Dermis microvascular lymphatic vessel endothelial cell (primary cell): ENCODE results near the gene TRAPPC10. TPM values are rescaled to one million over a fixed set of nuclear protein-coding genes. Genes with fewer than 3 reads are reported as not detected.
"Not testable (repeated sequence)": the region's sequence is repeated elsewhere in the genome, so short reads cannot be mapped to it uniquely, and the experiment has no call there.

ENCODE experiments used
- DNase-seq, 2 donors: peaks; one replicate each; pipeline versions ENCODE4 v3.0.0 to v3.0.0-alpha.2; 2010; ENCODE audit warnings: low read depth in 2 of 2
- total RNA-seq: library from RNA; depleted of rRNA; stranded (reverse); fragments of >200 nt; gene quantifications from 2 replicates; pipeline ENCODE4 v1.2.1, GENCODE V29; 2014

TRAPPC10 gene
- total RNA-seq, 1 donor from 2014 or later: 16.7 TPM

DNA sequence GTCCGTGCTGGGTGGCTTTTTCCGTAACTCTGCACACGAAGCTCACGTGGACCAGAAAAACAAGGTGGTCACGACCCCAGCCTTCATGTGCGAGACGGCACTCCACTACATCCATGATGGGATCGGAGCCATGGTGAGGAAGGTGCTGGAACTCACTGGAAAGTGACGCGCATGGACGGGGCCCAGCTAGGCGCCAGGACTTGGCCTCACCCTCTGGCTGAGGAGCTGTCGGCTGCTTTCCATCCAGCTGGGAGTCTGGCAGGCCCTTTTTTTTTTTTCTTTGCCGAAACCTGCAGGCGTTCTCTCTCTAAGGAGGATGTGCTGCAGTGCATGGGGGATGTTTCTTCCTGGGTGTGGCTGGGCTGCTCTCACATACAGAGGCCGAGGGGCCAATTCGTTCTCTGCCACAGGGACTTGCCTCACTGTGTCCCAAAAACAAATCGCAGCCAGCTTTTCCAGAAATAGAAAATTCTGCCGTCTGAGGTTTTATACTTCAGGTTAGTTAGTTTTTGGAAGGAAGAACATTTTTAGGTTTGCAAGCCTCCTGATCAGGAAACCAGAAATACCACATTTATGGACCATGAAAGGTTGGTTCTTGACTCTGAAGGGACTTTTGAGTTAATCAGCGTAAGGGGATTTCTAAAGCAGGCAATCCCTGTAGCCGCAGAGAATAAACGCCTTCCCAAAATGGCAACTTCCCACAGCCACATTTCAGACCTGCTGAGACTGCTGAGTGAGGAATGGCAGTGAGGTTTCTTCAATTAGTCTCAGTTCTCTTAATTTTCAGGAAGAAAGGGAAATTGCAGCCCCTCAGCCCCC is 132.9 kb downstream of the TRAPPC10 start:
- DNase-seq: not testable (repeated sequence)

GRCh38 chr21:44145616-44146015 is 133.5 kb downstream of the TRAPPC10 start:
- DNase-seq: not testable (repeated sequence)

- DNase-seq: not testable (repeated sequence)
These were observed 135.0 kb downstream of the TRAPPC10 start for GRCh38 chr21:44147108-44147507.

GRCh38 chr21:44150255-44150654 is 138.1 kb downstream of the TRAPPC10 start:
- not testable (repeated sequence) for DNase-seq

GRCh38 chr21:44153214-44153888 is 141.2 kb downstream of the TRAPPC10 start:
- DNase-seq: not testable (repeated sequence)

DNA sequence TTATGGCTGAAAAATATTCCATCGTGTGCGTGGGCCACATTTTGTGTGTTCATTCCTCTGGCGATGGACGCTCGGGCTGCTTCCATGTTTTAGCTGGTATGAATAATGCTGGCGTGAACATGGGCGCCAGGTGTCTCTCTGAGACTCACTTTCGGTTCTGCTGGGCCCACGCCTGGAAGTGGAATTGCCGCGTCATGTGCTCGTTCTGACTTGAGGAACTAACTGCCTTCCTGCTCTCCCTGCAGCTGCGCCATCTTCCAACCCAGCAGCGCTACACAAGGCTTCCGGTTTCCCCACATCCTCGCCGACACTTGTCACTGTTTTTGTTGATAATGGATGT is 141.8 kb downstream of the TRAPPC10 start:
- DNase-seq: not testable (repeated sequence)

DNA sequence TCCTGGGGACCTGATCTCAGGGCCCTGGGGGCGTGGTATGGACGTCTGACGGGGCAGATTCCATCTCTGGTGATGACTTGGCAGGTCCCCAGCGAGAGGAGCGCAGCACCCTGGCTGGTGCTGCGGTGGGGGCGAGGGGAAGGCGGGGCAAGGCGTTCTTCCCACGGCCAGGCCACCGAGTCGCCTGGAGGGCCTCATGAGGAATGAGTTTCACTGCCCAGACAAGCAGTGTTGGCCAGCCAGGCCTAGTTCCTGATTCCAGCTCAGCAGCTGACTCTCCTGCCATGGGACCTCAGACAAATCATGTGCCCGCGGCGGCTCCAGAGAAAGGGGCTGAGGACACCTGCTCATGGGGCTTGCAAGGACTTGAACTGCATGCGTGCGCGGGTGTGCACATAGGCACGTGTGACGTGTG is 142.7 kb downstream of the TRAPPC10 start:
- not testable (repeated sequence) for DNase-seq

GRCh38 chr21:44155231-44155993 is 143.3 kb downstream of the TRAPPC10 start:
- DNase-seq: not testable (repeated sequence)

- DNase-seq: not testable (repeated sequence)
These were observed 143.9 kb downstream of the TRAPPC10 start for GRCh38 chr21:44155994-44156380.

Other genes with a start within 250 kb of the TRAPPC10 start
- gene CSTB, start 236.0 kb upstream of the TRAPPC10 start, total RNA-seq: 15.4 and 17.6 TPM in 2 replicates
- 12.6 and 15.6 TPM in 2 replicates for gene RRP1, start 222.7 kb upstream of the TRAPPC10 start, total RNA-seq
- 34.4 and 46.8 TPM in 2 replicates for gene AGPAT3, start 147.1 kb upstream of the TRAPPC10 start, total RNA-seq
- 8.5 and 13.1 TPM in 2 replicates for gene PWP2, start 95.1 kb downstream of the TRAPPC10 start, total RNA-seq
- gene GATD3, start 121.4 kb downstream of the TRAPPC10 start, total RNA-seq: 10.7 and 21.1 TPM in 2 replicates
- 0.51 and 1.1 TPM in 2 replicates for gene ICOSLG, start 228.6 kb downstream of the TRAPPC10 start, total RNA-seq
- gene DNMT3L, start 249.6 kb downstream of the TRAPPC10 start, total RNA-seq: not detected in 2 replicates